Colonic mucosa (tissue), 4 donors: Measurements from ENCODE around the gene MPP3. TPM values are rescaled to one million over a fixed set of nuclear protein-coding genes. Genes with fewer than 3 reads are reported as not detected.

ENCODE experiments used
- DNase-seq: peaks from one replicate; pipeline ENCODE4 v3.0.0-alpha.2; 2020
- H3K27ac ChIP-seq: fragments of 200-600 bp; one replicate; pipeline ENCODE4 v1.8.0; 2021
- H3K27me3 ChIP-seq: fragments of 200-600 bp; one replicate; pipeline ENCODE4 v1.8.0; 2021
- H3K36me3 ChIP-seq: fragments of 200-600 bp; one replicate; pipeline ENCODE4 v1.8.0; 2021
- H3K4me1 ChIP-seq: fragments of 200-600 bp; one replicate; pipeline ENCODE4 v1.8.0; 2021; ENCODE audit warnings: mild to moderate bottlenecking
- H3K4me3 ChIP-seq: fragments of 200-600 bp; one replicate; pipeline ENCODE4 v1.8.0; 2021
- H3K9ac ChIP-seq, 2 donors: one replicate each; pipeline ENCODE4 v1.7.0; 2013; ENCODE audit warnings: control low read depth in 2 of 2, low read depth in 2 of 2, low read length in 2 of 2
- H3K9me3 ChIP-seq: fragments of 200-600 bp; one replicate; pipeline ENCODE4 v1.8.0; 2021
- intact Hi-C: fragments of 100-400 bp; cut with DNase I; formaldehyde crosslinking; loops from one replicate; pipeline ENCODE4 v1.14.1; 2022
- total RNA-seq, 2 donors: library from RNA; stranded (reverse); fragmentation: NEBNext Ultra II Directional in 1 of 2; extraction: Animal tissue kit (Norgen Biotek cat#: 25700) in 1 of 2; gene quantifications; one replicate each; pipeline ENCODE4 v1.2.1, GENCODE V29; 2021
- TF ChIP-seq, protein P1 (sequence below): fragments of 200-600 bp; IDR thresholded peaks from one replicate; pipeline ENCODE4 v1.8.0; 2022; ENCODE audit warnings: antibody characterized with exemption, mild to moderate bottlenecking
- donor health status: healthy.
- donor health status: DM: no; HTN: no; CAD: no.
- donor health status: DM: no; HTN: no; CAD: no.

MPP3 gene
- total RNA-seq, 2 donors from 2014 or later: 1.9 to 3.1 TPM

DNA sequence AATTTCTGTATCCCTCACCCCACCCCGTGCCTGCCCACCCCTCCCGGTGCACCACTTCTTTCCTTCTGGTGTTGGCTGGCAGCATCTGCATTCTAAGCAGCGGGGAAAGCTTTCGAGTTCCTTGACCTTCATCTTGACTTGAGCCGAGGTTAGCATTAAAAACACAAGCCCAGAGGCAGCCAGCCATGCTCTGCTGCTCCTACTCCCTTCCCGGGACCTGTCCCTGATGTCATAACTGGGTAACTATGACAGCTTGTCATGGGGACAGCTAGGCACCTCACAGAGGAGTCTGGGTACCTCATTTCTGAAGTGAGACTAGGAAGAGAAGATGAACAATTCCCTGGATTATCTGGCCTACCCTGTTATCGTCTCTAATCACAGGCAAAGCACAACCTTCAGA lies 52.8 kb downstream of the MPP3 start, which contains the start of gene CFAP97D1:
TSS of gene CFAP97D1 (plus strand) at position 301 of the 400 bp plus-strand sequence. CDS start at position 329, 28 bp downstream.
- intact Hi-C loops: no loop called here
- Histone ChIP-seq H3K4me1 (no peaks in the 10 kb centered on the region), H3K4me3 (peak within 1 kb of the TSS; percentile 98), H3K9ac (peak within 1 kb of the TSS in 1 of 2 donors; percentile 48), H3K27me3 (no peaks in the 10 kb centered on the region), H3K9me3 (no peaks in the 10 kb centered on the region), H3K27ac (peak within 1 kb of the TSS; percentile 99), H3K36me3 (no peaks in the 10 kb centered on the region)
- TF ChIP-seq, protein P1, sequence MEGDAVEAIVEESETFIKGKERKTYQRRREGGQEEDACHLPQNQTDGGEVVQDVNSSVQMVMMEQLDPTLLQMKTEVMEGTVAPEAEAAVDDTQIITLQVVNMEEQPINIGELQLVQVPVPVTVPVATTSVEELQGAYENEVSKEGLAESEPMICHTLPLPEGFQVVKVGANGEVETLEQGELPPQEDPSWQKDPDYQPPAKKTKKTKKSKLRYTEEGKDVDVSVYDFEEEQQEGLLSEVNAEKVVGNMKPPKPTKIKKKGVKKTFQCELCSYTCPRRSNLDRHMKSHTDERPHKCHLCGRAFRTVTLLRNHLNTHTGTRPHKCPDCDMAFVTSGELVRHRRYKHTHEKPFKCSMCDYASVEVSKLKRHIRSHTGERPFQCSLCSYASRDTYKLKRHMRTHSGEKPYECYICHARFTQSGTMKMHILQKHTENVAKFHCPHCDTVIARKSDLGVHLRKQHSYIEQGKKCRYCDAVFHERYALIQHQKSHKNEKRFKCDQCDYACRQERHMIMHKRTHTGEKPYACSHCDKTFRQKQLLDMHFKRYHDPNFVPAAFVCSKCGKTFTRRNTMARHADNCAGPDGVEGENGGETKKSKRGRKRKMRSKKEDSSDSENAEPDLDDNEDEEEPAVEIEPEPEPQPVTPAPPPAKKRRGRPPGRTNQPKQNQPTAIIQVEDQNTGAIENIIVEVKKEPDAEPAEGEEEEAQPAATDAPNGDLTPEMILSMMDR: no peak
- DNase-seq: no peak

DNA sequence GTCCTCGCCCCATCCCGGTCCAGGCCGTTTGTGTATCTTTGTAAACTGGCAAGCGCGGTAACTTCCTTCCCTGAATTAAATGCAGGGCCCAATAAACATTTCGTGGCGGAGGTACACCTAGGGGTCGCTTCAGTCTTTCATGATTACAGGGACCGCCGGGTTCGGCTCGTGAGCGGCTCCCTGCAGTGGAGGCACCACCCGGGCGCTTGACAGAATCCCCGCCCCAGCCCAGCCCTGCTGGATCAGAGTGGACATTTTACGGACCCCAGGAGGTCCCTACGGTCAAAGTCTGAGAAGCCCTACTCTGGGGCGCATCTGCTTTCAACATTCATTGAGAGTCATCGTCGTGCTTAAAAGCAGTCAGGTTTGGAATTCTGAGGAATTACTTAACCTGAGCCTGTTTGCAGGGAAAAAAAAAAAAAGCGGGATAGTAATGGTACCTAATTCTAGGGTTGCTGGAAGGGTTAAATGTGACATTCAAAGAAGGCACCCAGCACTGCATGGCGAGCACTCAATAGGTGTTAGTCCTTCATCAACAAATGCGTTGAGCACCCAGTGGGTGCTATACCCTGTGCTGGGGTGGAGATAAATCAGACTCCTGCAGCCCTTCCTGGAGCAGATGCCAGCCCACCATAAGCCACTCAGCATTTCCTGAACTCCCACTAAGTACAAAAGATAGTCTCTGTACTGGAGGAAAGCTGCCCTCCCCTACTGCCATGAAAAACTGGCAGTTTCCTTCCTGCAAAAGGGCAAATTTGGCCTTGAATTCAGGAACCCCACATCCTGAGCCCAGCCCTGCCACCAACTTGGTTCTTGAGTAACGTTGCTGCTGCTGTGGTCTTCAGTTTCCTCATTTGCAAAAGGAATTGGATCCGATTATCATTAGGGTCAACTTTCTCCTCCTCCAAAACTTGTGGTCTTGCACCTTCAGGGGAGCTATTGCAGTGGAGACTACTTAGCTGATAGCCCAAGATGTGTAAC lies 53.5 kb downstream of the MPP3 start:
- Histone ChIP-seq H3K9ac (peak overlapping the region; percentile 48 to 99), H3K9me3 (no peaks in the 10 kb centered on the region), H3K4me1 (no peaks in the 10 kb centered on the region), H3K27me3 (no peaks in the 10 kb centered on the region), H3K36me3 (no peaks in the 10 kb centered on the region), H3K27ac (peak overlapping the region; percentile 99), H3K4me3 (peak overlapping the region; percentile 98)
- intact Hi-C loops: no loop called here
- no peak for DNase-seq
- TF ChIP-seq, protein P1: no peak

DNA sequence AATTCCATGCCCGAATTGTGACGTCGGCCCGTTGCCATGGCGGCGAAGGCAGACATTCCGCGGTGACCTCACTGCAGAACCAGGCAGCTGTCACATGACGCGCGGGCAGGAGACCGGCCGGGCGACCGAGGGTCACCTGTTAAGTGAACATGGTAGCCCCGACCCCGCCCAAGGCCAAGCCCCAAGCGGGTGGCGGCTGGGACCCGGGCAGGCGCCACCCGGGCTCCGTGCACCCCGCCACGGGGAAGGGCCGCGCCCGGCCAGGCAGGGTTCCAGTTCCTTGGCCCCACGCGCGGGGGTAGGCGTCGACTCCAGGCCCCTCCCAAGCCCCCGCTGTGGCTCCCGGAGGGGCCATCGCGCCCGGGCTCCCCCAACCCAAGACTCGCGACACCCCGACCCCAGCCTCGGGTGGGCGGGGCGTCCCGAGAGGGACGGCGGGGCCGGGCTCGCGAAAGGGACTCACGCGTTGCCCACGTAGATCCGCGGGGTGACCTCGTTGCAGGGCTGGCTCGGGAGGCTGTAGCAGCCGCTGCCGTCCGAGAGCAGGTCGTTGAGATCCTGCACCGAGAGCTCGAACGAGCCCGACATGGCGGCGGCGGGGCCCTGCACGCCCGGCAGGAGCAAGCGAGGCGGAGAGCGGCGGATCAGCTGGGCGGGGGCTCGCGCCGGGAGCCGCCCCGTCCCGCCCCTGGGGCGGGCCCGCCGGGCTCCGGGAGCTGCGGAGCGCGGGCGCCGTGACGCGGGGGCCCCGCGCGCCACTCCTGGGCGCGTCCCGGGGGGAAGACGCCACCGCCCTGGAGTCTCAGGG lies 54.4 kb downstream of the MPP3 start, which contains the start of gene DUSP3:
TSS of gene DUSP3 (minus strand) at position 641 of the 808 bp plus-strand sequence. CDS start at position 588, 53 bp downstream.
- H3K36me3 ChIP-seq: no peaks in the 10 kb centered on the region
- intact Hi-C loops: no loop called here
- TF ChIP-seq, protein P1: no peak

DNA sequence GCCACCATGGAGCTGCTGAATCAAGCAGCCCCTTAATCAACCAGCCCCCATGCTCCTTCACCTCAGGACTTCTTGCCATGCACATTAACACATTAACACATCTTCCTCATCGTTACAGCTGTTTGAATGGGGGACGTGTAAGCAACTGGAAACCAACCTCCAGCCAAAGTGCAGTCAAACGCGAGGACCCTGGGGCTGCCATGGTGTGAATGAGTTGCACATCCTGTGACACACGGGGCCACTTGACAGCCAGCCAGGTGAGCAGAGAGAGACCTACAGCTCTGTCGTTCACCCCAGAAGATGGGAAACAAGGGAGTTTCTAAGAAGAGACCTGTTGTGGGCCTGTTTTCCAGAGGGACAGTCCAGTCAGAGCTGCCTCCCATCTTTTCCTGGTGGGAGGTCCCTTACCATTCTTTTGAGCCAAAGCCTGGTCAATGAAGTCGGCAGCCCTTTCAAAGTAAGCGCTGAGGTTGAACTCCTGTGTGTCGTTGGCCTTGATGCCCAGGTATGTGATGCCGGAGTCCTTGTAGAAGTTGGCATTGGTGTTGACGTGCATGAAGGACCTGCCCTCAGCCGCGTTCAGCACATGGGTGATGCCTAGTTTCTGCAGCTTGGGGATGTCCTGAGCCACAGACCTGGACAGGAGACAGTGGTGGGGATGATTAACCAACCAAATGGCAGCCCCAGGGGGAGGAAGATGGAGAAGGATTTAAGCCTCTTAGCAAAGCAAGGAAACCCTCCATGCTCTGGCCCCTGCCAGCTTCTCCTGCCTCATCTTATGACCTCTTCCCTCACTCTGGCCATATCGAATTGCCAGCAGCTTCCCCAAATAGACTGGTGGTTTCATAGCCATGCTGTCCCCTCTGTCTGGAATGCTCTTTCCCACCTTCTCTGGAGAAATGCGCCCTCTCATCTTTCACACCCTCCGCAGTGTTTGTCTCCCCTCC lies 58.4 kb downstream of the MPP3 start:
- H3K4me1 ChIP-seq: no peaks in the 10 kb centered on the region
- intact Hi-C loops: no loop called here
- no peak overlapping the region for H3K27ac ChIP-seq
- no peaks in the 10 kb centered on the region for H3K9me3 ChIP-seq
- TF ChIP-seq, protein P1: no peak
- H3K36me3 ChIP-seq: no peaks in the 10 kb centered on the region
- H3K4me3 ChIP-seq: no peak overlapping the region
- no peak overlapping the region for H3K9ac ChIP-seq
- H3K27me3 ChIP-seq: no peaks in the 10 kb centered on the region
- no peak for DNase-seq

More for the DNA sequence above, 54.4 kb downstream of the MPP3 start, which contains the start of gene DUSP3:
- DNase-seq: peak; percentile 96
- Histone ChIP-seq H3K9ac (peak within 1 kb of the TSS; percentile 86 to 99), H3K27ac (peak within 1 kb of the TSS; percentile 99), H3K4me1 (no peaks in the 10 kb centered on the region), H3K27me3 (no peaks in the 10 kb centered on the region), H3K9me3 (no peaks in the 10 kb centered on the region), H3K4me3 (peak within 1 kb of the TSS; percentile 98)
